ENCODE data around the gene TSSK3. TPM values are rescaled to one million over a fixed set of nuclear protein-coding genes. Genes with fewer than 3 reads are reported as not detected.

Gene TSSK3, protein sequence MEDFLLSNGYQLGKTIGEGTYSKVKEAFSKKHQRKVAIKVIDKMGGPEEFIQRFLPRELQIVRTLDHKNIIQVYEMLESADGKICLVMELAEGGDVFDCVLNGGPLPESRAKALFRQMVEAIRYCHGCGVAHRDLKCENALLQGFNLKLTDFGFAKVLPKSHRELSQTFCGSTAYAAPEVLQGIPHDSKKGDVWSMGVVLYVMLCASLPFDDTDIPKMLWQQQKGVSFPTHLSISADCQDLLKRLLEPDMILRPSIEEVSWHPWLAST
- 0.43 and 0.65 TPM in 2 replicates for total RNA-seq

DNA sequence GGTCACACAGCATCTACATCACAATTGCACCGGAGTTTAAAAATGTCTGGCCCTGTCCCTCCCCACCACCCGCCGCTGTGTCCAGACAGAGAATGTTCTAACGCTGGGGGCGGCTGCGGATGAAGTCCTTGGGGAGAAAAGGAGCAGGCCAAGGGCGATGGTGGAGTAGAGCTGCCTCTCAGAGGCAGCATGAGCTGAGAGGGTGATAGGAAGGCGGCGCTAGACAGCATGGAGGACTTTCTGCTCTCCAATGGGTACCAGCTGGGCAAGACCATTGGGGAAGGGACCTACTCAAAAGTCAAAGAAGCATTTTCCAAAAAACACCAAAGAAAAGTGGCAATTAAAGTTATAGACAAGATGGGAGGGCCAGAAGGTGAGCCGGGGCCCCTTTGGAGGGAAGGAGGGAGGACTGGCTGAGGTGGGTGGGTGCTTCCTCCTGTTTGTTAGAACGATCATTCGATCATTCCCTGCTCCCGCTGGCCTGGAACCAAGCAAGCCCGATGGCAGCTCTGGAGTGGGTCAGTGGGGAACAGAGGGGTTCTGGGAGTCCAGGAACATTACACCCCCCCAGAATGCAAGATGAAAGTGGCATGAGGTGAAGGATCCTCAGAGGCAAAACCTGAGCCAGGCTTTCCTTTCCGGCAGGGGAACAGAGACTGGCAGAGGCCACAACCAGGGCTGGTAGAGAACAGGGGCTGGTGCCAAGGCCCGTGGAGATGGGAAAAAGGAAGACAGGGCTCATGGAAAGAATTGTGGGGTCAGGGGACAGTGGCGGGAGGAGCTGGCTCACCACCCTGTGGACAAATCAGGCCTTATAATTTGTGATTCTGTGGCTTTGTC lies at the start of gene TSSK3, which contains the start of gene FAM229A:
Gene TSSK3 (plus strand): TSS at position 66 of the 840 bp plus-strand sequence. CDS start 163 bp downstream, at position 229.
Gene FAM229A (minus strand): TSS at position 12 of the 840 bp plus-strand sequence. CDS start 394 bp downstream, outside the sequence.

DNA sequence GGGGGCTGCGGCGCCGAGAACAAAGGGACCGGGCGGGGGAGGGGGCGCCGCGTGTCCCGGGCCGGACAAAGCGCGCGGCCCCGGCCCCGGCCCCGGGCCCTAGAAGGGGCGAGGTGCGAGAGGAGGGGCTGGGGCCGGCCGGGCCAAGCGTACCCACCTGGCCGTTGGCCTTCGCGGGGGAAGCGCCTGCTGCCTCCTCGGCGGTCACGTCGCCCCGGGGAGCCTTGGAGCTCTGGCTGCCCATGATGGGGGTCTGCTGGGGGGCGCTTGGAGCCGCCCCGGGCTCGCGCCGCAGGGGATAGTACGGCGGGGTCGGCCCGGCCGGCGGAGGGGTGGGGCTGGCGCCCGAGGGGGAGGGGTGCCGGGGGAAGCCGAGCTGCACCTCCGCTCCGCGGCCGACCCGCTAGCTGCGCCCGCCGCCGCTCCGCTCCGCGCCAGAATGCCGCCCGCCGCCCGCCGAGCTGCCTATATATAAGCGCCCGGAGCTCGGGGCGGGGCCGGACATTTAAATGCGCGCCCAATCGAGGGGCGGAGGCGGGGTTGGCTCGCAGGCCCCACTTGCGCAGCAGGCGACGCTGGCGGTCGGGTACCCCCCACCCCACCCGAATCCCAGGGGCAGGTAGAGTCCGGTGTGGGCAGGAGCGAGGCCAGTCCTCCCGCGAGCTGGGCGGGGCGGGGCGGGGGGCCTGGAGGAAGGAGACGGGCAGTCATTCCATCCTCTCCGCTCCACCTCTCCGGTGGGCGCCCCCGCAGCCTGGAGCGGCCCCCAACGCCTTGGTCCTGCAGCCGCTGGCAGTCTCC lies 26.3 kb upstream of the TSSK3 start, which contains the start of gene MARCKSL1:
Gene MARCKSL1 (minus strand): TSS at position 444 of the 801 bp plus-strand sequence. CDS start 200 bp downstream, at position 244.

DNA sequence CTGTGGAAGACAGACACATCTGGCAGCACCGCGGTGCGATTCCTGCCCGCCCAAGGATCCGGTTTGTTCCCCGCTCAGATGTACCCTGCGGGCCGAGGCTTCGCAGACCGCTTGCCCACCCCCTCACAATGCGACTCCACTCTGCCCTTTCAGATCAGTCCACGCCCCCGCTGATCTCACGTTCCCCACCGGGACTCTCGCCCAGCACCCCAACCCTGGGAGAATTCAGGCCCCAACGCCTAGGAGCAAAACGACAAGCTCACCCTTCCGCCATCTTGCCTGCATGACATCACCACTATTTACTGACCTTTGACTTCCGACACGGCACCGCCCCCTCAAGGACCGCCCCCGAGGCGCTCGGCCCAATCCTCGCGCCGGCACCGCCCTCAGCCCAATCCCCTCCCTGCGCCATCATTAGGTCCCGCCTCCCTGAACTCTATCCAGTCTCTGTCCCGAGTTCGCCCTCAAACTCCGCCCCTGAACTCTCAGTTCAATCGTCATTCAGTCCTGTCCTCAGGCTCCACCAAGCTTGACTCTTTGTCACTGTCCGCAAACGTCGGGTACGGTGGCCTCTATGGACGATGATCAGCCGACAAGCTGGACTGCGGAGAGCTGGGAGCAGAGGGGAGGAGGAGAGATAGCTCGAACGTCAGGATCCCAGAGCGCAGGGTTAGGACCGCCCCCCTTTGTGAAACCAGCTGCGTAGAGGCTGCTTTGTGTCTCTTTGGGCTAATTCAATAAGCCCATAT lies 32.0 kb downstream of the TSSK3 start, which contains the start of gene BSDC1:
Gene BSDC1 (minus strand): TSS at position 301 of the 749 bp plus-strand sequence. CDS start 27 bp downstream, at position 274.

Other genes with a start within 250 kb of the TSSK3 start
- gene TXLNA, start 182.9 kb upstream of the TSSK3 start, total RNA-seq: 101 and 107 TPM in 2 replicates
- gene CCDC28B, start 161.9 kb upstream of the TSSK3 start, total RNA-seq: 10.3 and 14.2 TPM in 2 replicates
- gene IQCC, start 156.9 kb upstream of the TSSK3 start, total RNA-seq: 1.0 and 1.3 TPM in 2 replicates
- gene DCDC2B, start 153.4 kb upstream of the TSSK3 start, total RNA-seq: under 0.01 TPM in 1 of 2 replicates, not detected in the other
- gene TMEM234, start 140.2 kb upstream of the TSSK3 start, total RNA-seq: 19.6 and 20.2 TPM in 2 replicates
- 340 and 378 TPM in 2 replicates for gene EIF3I, start 140.1 kb upstream of the TSSK3 start, total RNA-seq
- gene FAM167B, start 115.3 kb upstream of the TSSK3 start, total RNA-seq: 0.28 and 0.83 TPM in 2 replicates
- gene LCK, start 111.3 kb upstream of the TSSK3 start, total RNA-seq: not detected in 2 replicates
- gene HDAC1, start 70.5 kb upstream of the TSSK3 start, total RNA-seq: 80.1 and 85.1 TPM in 2 replicates
- 16.6 and 25.0 TPM in 2 replicates for gene MARCKSL1, start 26.3 kb upstream of the TSSK3 start, total RNA-seq
- gene FAM229A, start 54 bp upstream of the TSSK3 start, total RNA-seq: 0.71 and 1.1 TPM in 2 replicates
- gene BSDC1, start 31.9 kb downstream of the TSSK3 start, total RNA-seq: 56.3 and 58.9 TPM in 2 replicates
- under 0.01 TPM in 1 of 2 replicates, not detected in the other for gene ZBTB8B, start 102.5 kb downstream of the TSSK3 start, total RNA-seq
- 5.3 and 6.5 TPM in 2 replicates for gene ZBTB8A, start 176.9 kb downstream of the TSSK3 start, total RNA-seq